T-cell (primary cell): ENCODE results near the gene FAM149B1. TPM values are rescaled to one million over a fixed set of nuclear protein-coding genes. Genes with fewer than 3 reads are reported as not detected.

Experiments used
- ATAC-seq, 4 experiments: fragments of 200-7000 bp in 3 of 4; fragments of 150-1000 bp in 1 of 4; cut with Tn5 transposase; replicated peaks in 1 of 4; 1 replicate in 3 of 4; 2 replicates in 1 of 4; pipeline ENCODE4 v1.10.0; 2021; ENCODE audit warnings: moderate library complexity in 3 of 4, mild to moderate bottlenecking in 2 of 4, moderate number of reproducible peaks in 1 of 4
- CTCF ChIA-PET, 2 donors: fragments of 300-600 bp; sonication (Branson Sonifier 250); formaldehyde crosslinking; loops; one replicate each; lab custom pipeline; 2022; ENCODE audit warnings: antibody characterized with exemption in 2 of 2; lab: Charles Lee
- POLR2A ChIA-PET, 2 donors: fragments of 300-600 bp; sonication (Branson Sonifier 250); formaldehyde crosslinking; loops; one replicate each; lab custom pipeline; 2022; ENCODE audit warnings: antibody characterized with exemption in 2 of 2; lab: Charles Lee
- DNase-seq, 35 experiments: peaks; one replicate each; pipeline versions ENCODE4 v3.0.0 to v3.0.0-alpha.2; 2013 to 2023
- H3K27ac ChIP-seq: one replicate; pipeline ENCODE4 v1.5.1; 2013; ENCODE audit warnings: low read length
- H3K27me3 ChIP-seq, 2 experiments: replicated peaks in 1 of 2; 1 replicate in 1 of 2; 2 replicates in 1 of 2; pipeline versions ENCODE4 v1.6.1 to v1.7.0; 2013; ENCODE audit warnings: low read length in 1 of 2, mixed read lengths in 1 of 2; ENCODE audit not compliant: control insufficient read depth in 2 of 2, insufficient read depth in 2 of 2; ENCODE audit errors: extremely low read depth in 1 of 2
- H3K36me3 ChIP-seq, 2 donors: 1 replicate in 1 of 2; 2 replicates in 1 of 2; pipeline versions ENCODE4 v1.6.1 to v1.7.0; 2013; ENCODE audit warnings: low read length in 1 of 2; ENCODE audit not compliant: control insufficient read depth in 2 of 2, insufficient read depth in 1 of 2; ENCODE audit errors: extremely low read depth in 1 of 2
- H3K4me1 ChIP-seq, 2 experiments: 1 replicate in 1 of 2; 2 replicates in 1 of 2; pipeline versions ENCODE4 v1.6.1 to v1.7.0; 2013; ENCODE audit warnings: low read length in 2 of 2, mixed read lengths in 1 of 2; ENCODE audit not compliant: insufficient read depth in 2 of 2, control insufficient read depth in 1 of 2; ENCODE audit errors: extremely low read depth in 1 of 2
- H3K4me3 ChIP-seq, 2 donors: 1 replicate in 1 of 2; 2 replicates in 1 of 2; pipeline versions ENCODE4 v1.5.1 to v1.7.0; 2013; ENCODE audit warnings: mild to moderate bottlenecking in 2 of 2, low read length in 1 of 2, moderate library complexity in 1 of 2; ENCODE audit not compliant: control insufficient read depth in 1 of 2; ENCODE audit errors: extremely low read depth in 1 of 2
- H3K9me3 ChIP-seq: 2 replicates; pipeline ENCODE4 v1.7.0; 2013
- H3K27ac Mint-ChIP-seq, 2 donors: one replicate each; pipeline ENCODE4 v1.8.0; 2020 to 2021; ENCODE audit warnings: mild to moderate bottlenecking in 2 of 2, mixed read lengths in 2 of 2
- H3K27me3 Mint-ChIP-seq, 2 donors: one replicate each; pipeline ENCODE4 v1.8.0; 2021 to 2022; ENCODE audit warnings: mixed read lengths in 2 of 2
- H3K36me3 Mint-ChIP-seq: one replicate; pipeline ENCODE4 v1.8.0; 2021; ENCODE audit warnings: mixed read lengths
- H3K4me1 Mint-ChIP-seq, 3 donors: one replicate each; pipeline ENCODE4 v1.8.0; 2020 to 2022; ENCODE audit warnings: mixed read lengths in 3 of 3, mild to moderate bottlenecking in 1 of 3
- H3K4me3 Mint-ChIP-seq, 3 donors: one replicate each; pipeline ENCODE4 v1.8.0; 2020 to 2022; ENCODE audit warnings: mild to moderate bottlenecking in 3 of 3, mixed read lengths in 3 of 3, moderate library complexity in 3 of 3
- H3K9me3 Mint-ChIP-seq, 3 donors: one replicate each; pipeline ENCODE4 v1.8.0; 2020 to 2022; ENCODE audit warnings: mixed read lengths in 3 of 3
- WGBS: methylation state at CpG from one replicate; pipeline ENCODE4 v1.1.5; 2013; ENCODE audit warnings: missing lambda C conversion rate; ENCODE audit not compliant: insufficient coverage; 5-methylcytosine and 5-hydroxymethylcytosine counted together
- total RNA-seq, 35 experiments: library from RNA in 6 of 35; stranded (reverse) in 6 of 35; fragments of 120-200 nt in 1 of 35; gene quantifications; one replicate each; pipeline versions ENCODE4 v1.2.1 to v1.2.4 and lab custom pipeline; 2013 to 2026

FAM149B1 gene
- total RNA-seq, 5 donors from 2014 or later (not counting 1 experiment from before 2014, with no cell fraction given): 14.0 to 16.6 (median 15.8) TPM

DNA sequence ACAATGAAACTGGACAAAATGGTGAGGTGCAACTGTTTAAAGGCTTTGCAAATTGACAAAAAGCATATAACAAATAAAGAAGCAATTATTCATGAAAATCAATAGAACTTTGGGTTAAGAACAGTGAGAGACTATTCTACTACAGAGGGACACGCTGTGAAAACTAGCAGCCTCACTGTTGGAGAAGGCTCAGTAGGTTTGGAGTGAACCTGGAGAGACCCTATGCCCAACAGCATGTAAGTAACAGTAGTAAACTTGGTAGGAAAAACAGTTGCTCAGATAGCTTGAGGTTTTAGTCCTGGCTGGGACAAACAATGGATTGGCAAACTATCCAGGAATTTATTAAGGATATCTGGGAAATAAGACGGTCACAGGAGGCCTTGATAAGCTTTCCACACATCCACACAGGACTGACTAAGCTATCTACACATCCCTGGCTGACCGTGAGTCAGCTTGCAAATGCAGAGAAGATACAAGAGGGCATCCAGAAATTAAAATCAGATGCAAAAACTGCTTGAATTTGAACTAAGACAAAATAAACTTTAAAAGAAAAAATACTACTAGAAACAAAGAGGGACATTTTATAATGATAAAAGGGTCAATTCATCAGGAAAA, 15.9 kb downstream of the FAM149B1 start:
- CTCF ChIA-PET: interaction anchor here in 1 of 2 donors (0.8 kb wide), 1 partner anchor 973 kb away, joined by 4 read pairs; no protein-coding TSS in a partner anchor
- no peak overlapping the region for H3K4me3 Mint-ChIP-seq

DNA sequence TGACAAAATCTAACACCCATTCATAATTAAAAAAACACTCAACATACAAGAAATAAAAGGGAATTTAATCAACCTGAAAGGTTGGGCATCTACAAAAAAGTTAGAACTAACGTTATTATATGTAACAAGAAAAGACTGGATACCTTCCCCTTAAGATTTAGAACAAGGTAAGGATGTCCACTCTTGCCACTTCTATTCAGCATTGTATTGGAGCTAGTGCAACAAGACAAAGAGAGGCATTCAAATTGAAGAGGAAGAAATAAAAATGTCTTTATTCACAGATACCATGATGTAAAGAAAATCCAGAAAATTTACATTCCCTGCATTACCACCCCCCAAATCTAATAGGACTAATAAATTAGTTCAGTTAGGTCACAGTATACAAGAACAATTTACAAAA, 18.3 kb downstream of the FAM149B1 start:
- H3K27me3 ChIP-seq: no peaks in the 10 kb centered on the region
- H3K9me3 ChIP-seq: no peaks in the 10 kb centered on the region
- H3K4me3 ChIP-seq: no peak overlapping the region
- Mint-ChIP-seq H3K36me3 (peaks cover 25% of the 10 kb centered on the region), H3K4me1 (no peaks in the 10 kb centered on the region), H3K4me3 (no peak overlapping the region), H3K27ac (no peak overlapping the region), H3K27me3 (no peaks in the 10 kb centered on the region), H3K9me3 (peaks cover 0 to 3% (median 0%) of the 10 kb centered on the region in 3 donors)
- POLR2A ChIA-PET: no interaction called here
- CTCF ChIA-PET: interaction anchor here in 1 of 2 donors (0.6 kb wide), 1 partner anchor 1288 kb away, joined by 3 read pairs; no protein-coding TSS in a partner anchor
- H3K36me3 ChIP-seq: peaks cover 6 to 7% of the 10 kb centered on the region in 2 donors
- no peak for DNase-seq
- WGBS: no CpG with 5 or more reads among the region's 1 CpG
- H3K4me1 ChIP-seq: no peaks in the 10 kb centered on the region
- ATAC-seq: no peak
- H3K27ac ChIP-seq: no peak overlapping the region

More for the DNA sequence above, 15.9 kb downstream of the FAM149B1 start:
- Histone ChIP-seq H3K36me3 (peaks cover 7 to 11% of the 10 kb centered on the region in 2 donors), H3K9me3 (no peaks in the 10 kb centered on the region), H3K27ac (no peak overlapping the region), H3K4me3 (no peak overlapping the region), H3K27me3 (no peaks in the 10 kb centered on the region), H3K4me1 (no peaks in the 10 kb centered on the region)
- DNase-seq: no peak
- H3K27me3 Mint-ChIP-seq: no peaks in the 10 kb centered on the region
- peaks cover 30% of the 10 kb centered on the region for H3K36me3 Mint-ChIP-seq
- POLR2A ChIA-PET: interaction anchor here in 1 of 2 donors (0.6 kb wide), 1 partner anchor 109 kb away, joined by 3 read pairs; no protein-coding TSS in a partner anchor
- no peak overlapping the region for H3K27ac Mint-ChIP-seq
- WGBS: 93% methylated on average over 2 of the region's 3 CpGs
- no peak for ATAC-seq
- peaks cover 0 to 4% (median 0%) of the 10 kb centered on the region in 3 donors for H3K9me3 Mint-ChIP-seq
- no peaks in the 10 kb centered on the region for H3K4me1 Mint-ChIP-seq

DNA sequence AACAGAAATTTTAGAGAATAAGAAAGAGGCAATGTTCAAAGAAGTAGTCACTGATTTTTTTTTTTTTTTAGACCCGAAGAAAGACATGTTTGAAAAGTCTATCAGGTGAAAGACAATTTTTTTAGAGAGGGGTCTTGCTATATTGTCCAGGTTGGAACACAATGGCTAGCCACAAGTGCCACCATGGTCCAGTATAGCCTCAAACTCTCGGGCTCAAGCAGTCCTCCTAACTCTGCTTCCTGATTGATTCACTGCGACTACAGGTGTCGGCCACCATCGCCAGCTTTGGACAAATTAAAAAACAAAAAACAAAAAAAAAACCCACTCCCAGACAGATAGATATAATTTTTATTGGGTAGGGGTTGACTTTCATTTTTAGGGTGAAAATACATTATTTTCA, 22.3 kb downstream of the FAM149B1 start:
- Histone ChIP-seq H3K9me3 (no peaks in the 10 kb centered on the region), H3K27me3 (no peaks in the 10 kb centered on the region), H3K27ac (no peak overlapping the region), H3K36me3 (peaks cover 2 to 8% of the 10 kb centered on the region in 2 donors), H3K4me3 (no peak overlapping the region), H3K4me1 (no peaks in the 10 kb centered on the region)
- no peak for DNase-seq
- ChIA-PET POLR2A (no interaction called here), CTCF (no interaction called here)
- Mint-ChIP-seq H3K36me3 (peaks cover 11% of the 10 kb centered on the region), H3K27me3 (no peaks in the 10 kb centered on the region), H3K4me3 (no peak overlapping the region), H3K4me1 (no peaks in the 10 kb centered on the region), H3K27ac (no peak overlapping the region), H3K9me3 (no peaks in the 10 kb centered on the region)
- 80% methylated on average over 1 of the region's 5 CpGs for WGBS
- ATAC-seq: no peak

DNA sequence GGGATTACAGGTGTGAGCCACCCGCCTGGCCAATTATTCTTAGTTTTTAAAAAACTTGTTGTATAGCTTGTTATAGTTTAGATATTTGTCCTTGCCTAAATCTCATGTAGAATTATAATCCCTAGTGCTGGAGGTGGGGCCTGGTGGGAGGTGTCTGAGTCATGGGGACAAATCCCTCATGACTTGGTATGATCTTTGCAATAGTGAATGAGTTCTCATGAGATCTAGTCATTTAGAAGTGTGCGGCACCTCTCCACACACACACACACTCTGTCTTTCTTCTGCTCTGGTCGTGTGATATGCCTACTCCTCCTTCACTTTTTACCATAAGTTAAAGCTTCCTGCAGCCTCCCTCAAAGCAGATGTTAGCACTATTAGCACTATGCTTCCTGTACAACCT, 37.2 kb downstream of the FAM149B1 start:
- Histone ChIP-seq H3K9me3 (no peaks in the 10 kb centered on the region), H3K4me3 (no peak overlapping the region), H3K36me3 (peaks cover under 1 to 6% of the 10 kb centered on the region in 2 donors), H3K4me1 (no peaks in the 10 kb centered on the region), H3K27me3 (no peaks in the 10 kb centered on the region), H3K27ac (no peak overlapping the region)
- ChIA-PET POLR2A (no interaction called here), CTCF (no interaction called here)
- H3K9me3 Mint-ChIP-seq: peaks cover 0 to 5% (median 5%) of the 10 kb centered on the region in 3 donors
- H3K36me3 Mint-ChIP-seq: peaks cover 37% of the 10 kb centered on the region
- DNase-seq (no peak), ATAC-seq (no peak)
- no peak overlapping the region for H3K27ac Mint-ChIP-seq
- no peak overlapping the region for H3K4me3 Mint-ChIP-seq
- no peaks in the 10 kb centered on the region for H3K27me3 Mint-ChIP-seq
- H3K4me1 Mint-ChIP-seq: no peaks in the 10 kb centered on the region
- no CpG with 5 or more reads among the region's 3 CpGs for WGBS

DNA sequence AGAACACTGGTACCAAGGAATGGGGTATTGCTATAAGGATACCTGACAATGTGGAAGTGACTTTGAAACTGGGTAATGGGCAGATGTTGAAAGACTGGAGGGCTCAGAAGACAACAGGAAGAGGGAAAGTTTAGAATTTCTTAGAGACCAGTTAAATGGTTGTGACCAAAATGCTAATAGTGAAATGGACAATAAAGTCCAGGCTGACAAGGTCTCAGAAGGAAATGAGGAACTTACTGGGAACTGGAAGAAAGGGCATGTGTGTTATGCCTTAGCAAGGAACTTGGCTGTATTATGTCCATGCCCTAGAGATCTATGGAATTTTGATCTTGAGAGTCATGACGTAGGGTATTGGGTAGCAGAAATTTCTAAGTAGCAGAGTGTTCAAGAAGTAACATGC, 38.0 kb downstream of the FAM149B1 start:
- ChIA-PET POLR2A (no interaction called here), CTCF (no interaction called here)
- peaks cover 0 to 5% (median 5%) of the 10 kb centered on the region in 3 donors for H3K9me3 Mint-ChIP-seq
- H3K4me1 Mint-ChIP-seq: no peaks in the 10 kb centered on the region
- H3K4me3 Mint-ChIP-seq: no peak overlapping the region
- peaks cover 37% of the 10 kb centered on the region for H3K36me3 Mint-ChIP-seq
- no peaks in the 10 kb centered on the region for H3K27me3 Mint-ChIP-seq
- Histone ChIP-seq H3K4me1 (no peaks in the 10 kb centered on the region), H3K27me3 (no peaks in the 10 kb centered on the region), H3K9me3 (no peaks in the 10 kb centered on the region), H3K4me3 (no peak overlapping the region), H3K27ac (no peak overlapping the region), H3K36me3 (peaks cover 5 to 12% of the 10 kb centered on the region in 2 donors)
- H3K27ac Mint-ChIP-seq: no peak overlapping the region
- no CpG with 5 or more reads among the region's 1 CpG for WGBS
- ATAC-seq (no peak), DNase-seq (no peak)

DNA sequence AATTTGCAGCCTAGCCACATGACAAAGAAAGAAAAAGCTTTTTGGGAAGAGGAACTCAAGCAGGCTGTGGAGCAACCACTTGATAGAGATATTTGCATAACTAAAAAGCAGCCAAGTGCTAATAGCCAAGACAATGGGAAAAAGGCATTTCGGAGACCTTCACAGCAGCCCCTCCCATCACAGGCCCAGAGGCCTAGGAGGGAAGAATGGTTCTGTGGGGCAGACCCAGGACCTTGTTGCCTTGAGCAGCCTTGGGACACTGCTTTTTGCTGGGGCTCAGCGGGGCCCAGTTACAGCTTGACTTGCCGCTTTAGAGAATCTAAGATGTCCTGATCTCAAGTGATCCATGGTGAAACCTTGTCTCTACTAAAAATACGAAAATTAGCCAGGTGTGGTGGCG, 38.5 kb downstream of the FAM149B1 start:
- Mint-ChIP-seq H3K9me3 (peaks cover 0 to 5% (median 5%) of the 10 kb centered on the region in 3 donors), H3K27ac (no peak overlapping the region), H3K4me3 (no peak overlapping the region), H3K27me3 (no peaks in the 10 kb centered on the region), H3K36me3 (peaks cover 37% of the 10 kb centered on the region), H3K4me1 (no peaks in the 10 kb centered on the region)
- ATAC-seq (no peak), DNase-seq (no peak)
- Histone ChIP-seq H3K27me3 (no peaks in the 10 kb centered on the region), H3K9me3 (no peaks in the 10 kb centered on the region), H3K4me1 (no peaks in the 10 kb centered on the region), H3K4me3 (no peak overlapping the region), H3K36me3 (peaks cover 5 to 12% of the 10 kb centered on the region in 2 donors), H3K27ac (no peak overlapping the region)
- CTCF ChIA-PET: no interaction called here
- 93% methylated on average over 2 of the region's 5 CpGs for WGBS
- POLR2A ChIA-PET: no interaction called here
